Measurements from ENCODE around the gene OR5K3.

OR5K3 gene

GRCh38 chr3:98406034-98406433 lies 15.6 kb downstream of the OR5K3 start:
- H4K91ac ChIP-seq (ENCODE audit: low read depth, low read length, poor library complexity) = no peak overlapping the region
- no peaks in the 10 kb centered on the region for H3K4me1 ChIP-seq (ENCODE audit: control insufficient read depth in 2 of 2, insufficient read depth in 1 of 2, low read depth in 1 of 2, low read length in 2 of 2)
- no peak overlapping the region for H3K4ac ChIP-seq (ENCODE audit: low read length)
- no peak overlapping the region for H3K18ac ChIP-seq (ENCODE audit: low read length)
- H3K23ac ChIP-seq (ENCODE audit: low read depth, low read length, poor library complexity) = no peak overlapping the region
- no peak overlapping the region for H4K8ac ChIP-seq (ENCODE audit: low read depth, low read length)
- H3K4me3 ChIP-seq (ENCODE audit: low read length in 2 of 2) = no peak overlapping the region
- no peak overlapping the region for H2BK5ac ChIP-seq (ENCODE audit: low read length)
- no peak overlapping the region for H2AFZ ChIP-seq (ENCODE audit: low read length)
- H3K27me3 ChIP-seq (ENCODE audit: control insufficient read depth in 3 of 3, insufficient read depth in 3 of 3, low read depth in 1 of 3, low read length in 3 of 3) = no peaks in the 10 kb centered on the region
- no peak overlapping the region for H3K14ac ChIP-seq (ENCODE audit: low read length)
- H2BK120ac ChIP-seq (ENCODE audit: low read depth, low read length) = no peak overlapping the region
- no peaks in the 10 kb centered on the region for H3K36me3 ChIP-seq (replicated peaks in 1 of 2; ENCODE audit: control insufficient read depth in 2 of 2, insufficient read depth in 2 of 2, low read length in 2 of 2)
- no peak for DNase-seq (ENCODE audit: low spot score)
- H2AK5ac ChIP-seq (ENCODE audit: low read depth, low read length) = no peak overlapping the region
- H3K79me1 ChIP-seq (ENCODE audit: low read depth, low read length) = no peaks in the 10 kb centered on the region
- H3K4me2 ChIP-seq (ENCODE audit: insufficient read depth, low read length, poor library complexity, severe bottlenecking) = no peak overlapping the region
- H3K27ac ChIP-seq (replicated peaks; ENCODE audit: low read length) = no peak overlapping the region
- no peak overlapping the region for H3K9ac ChIP-seq (ENCODE audit: low read depth, low read length, poor library complexity)
- no peak overlapping the region for H2BK15ac ChIP-seq (ENCODE audit: low read length)
- no peak overlapping the region for H2BK12ac ChIP-seq (ENCODE audit: low read length)
- peaks cover 0 to 4% of the 10 kb centered on the region in 2 donors for H3K9me3 ChIP-seq (replicated peaks in 1 of 2; ENCODE audit: control insufficient read depth in 2 of 2, insufficient read depth in 1 of 2, low read depth in 1 of 2, low read length in 2 of 2)
- no CpG with 5 or more reads among the region's 2 CpGs for WGBS, 2 donors (ENCODE audit: extremely low coverage in 2 of 2, insufficient read length in 2 of 2, insufficient replicate concordance in 1 of 2)

- Histone ChIP-seq H3K4me2 (ENCODE audit: insufficient read depth, low read length, poor library complexity, severe bottlenecking) (no peak overlapping the region), H2BK5ac (ENCODE audit: low read length) (no peak overlapping the region), H4K8ac (ENCODE audit: low read depth, low read length) (no peak overlapping the region)
Observed at GRCh38 chr3:98432575-98432974, 42.1 kb downstream of the OR5K3 start.

GRCh38 chr3:98433764-98434163 lies 43.3 kb downstream of the OR5K3 start:
- no peak overlapping the region for H2BK5ac ChIP-seq (ENCODE audit: low read length)
- no CpG with 5 or more reads among the region's 2 CpGs for WGBS, 2 donors (ENCODE audit: extremely low coverage in 2 of 2, insufficient read length in 2 of 2, insufficient replicate concordance in 1 of 2)
- no peaks in the 10 kb centered on the region for H3K79me1 ChIP-seq (ENCODE audit: low read depth, low read length)
- H3K9ac ChIP-seq (ENCODE audit: low read depth, low read length, poor library complexity) = no peak overlapping the region
- DNase-seq (ENCODE audit: low spot score) = no peak
- no peak overlapping the region for H3K27ac ChIP-seq (replicated peaks; ENCODE audit: low read length)
- H3K4me1 ChIP-seq (ENCODE audit: control insufficient read depth in 2 of 2, insufficient read depth in 1 of 2, low read depth in 1 of 2, low read length in 2 of 2) = no peaks in the 10 kb centered on the region
- no peak overlapping the region for H2BK12ac ChIP-seq (ENCODE audit: low read length)
- no peaks in the 10 kb centered on the region for H3K36me3 ChIP-seq (replicated peaks in 1 of 2; ENCODE audit: control insufficient read depth in 2 of 2, insufficient read depth in 2 of 2, low read length in 2 of 2)
- H2AFZ ChIP-seq (ENCODE audit: low read length) = no peak overlapping the region
- H3K18ac ChIP-seq (ENCODE audit: low read length) = no peak overlapping the region
- no peak overlapping the region for H3K4me2 ChIP-seq (ENCODE audit: insufficient read depth, low read length, poor library complexity, severe bottlenecking)
- no peak overlapping the region for H3K4ac ChIP-seq (ENCODE audit: low read length)
- no peak overlapping the region for H2AK5ac ChIP-seq (ENCODE audit: low read depth, low read length)
- no peak overlapping the region for H3K4me3 ChIP-seq (ENCODE audit: low read length in 2 of 2)
- no peak overlapping the region for H4K8ac ChIP-seq (ENCODE audit: low read depth, low read length)
- no peaks in the 10 kb centered on the region for H3K27me3 ChIP-seq (ENCODE audit: control insufficient read depth in 3 of 3, insufficient read depth in 3 of 3, low read depth in 1 of 3, low read length in 3 of 3)
- H2BK15ac ChIP-seq (ENCODE audit: low read length) = no peak overlapping the region
- no peak overlapping the region for H3K14ac ChIP-seq (ENCODE audit: low read length)
- no peak overlapping the region for H3K23ac ChIP-seq (ENCODE audit: low read depth, low read length, poor library complexity)
- no peak overlapping the region for H2BK120ac ChIP-seq (ENCODE audit: low read depth, low read length)
- no peak overlapping the region for H4K91ac ChIP-seq (ENCODE audit: low read depth, low read length, poor library complexity)
- no peaks in the 10 kb centered on the region for H3K9me3 ChIP-seq (replicated peaks in 1 of 2; ENCODE audit: control insufficient read depth in 2 of 2, insufficient read depth in 1 of 2, low read depth in 1 of 2, low read length in 2 of 2)

More at GRCh38 chr3:98432575-98432974, 42.1 kb downstream of the OR5K3 start:
- Histone ChIP-seq H3K9ac (ENCODE audit: low read depth, low read length, poor library complexity) (no peak overlapping the region), H2AFZ (ENCODE audit: low read length) (no peak overlapping the region), H3K4ac (ENCODE audit: low read length) (no peak overlapping the region), H3K18ac (ENCODE audit: low read length) (no peak overlapping the region), H3K4me1 (ENCODE audit: control insufficient read depth in 2 of 2, insufficient read depth in 1 of 2, low read depth in 1 of 2, low read length in 2 of 2) (no peaks in the 10 kb centered on the region), H3K14ac (ENCODE audit: low read length) (no peak overlapping the region), H3K23ac (ENCODE audit: low read depth, low read length, poor library complexity) (no peak overlapping the region), H3K36me3 (replicated peaks in 1 of 2; ENCODE audit: control insufficient read depth in 2 of 2, insufficient read depth in 2 of 2, low read length in 2 of 2) (no peaks in the 10 kb centered on the region), H2BK15ac (ENCODE audit: low read length) (no peak overlapping the region), H3K9me3 (replicated peaks in 1 of 2; ENCODE audit: control insufficient read depth in 2 of 2, insufficient read depth in 1 of 2, low read depth in 1 of 2, low read length in 2 of 2) (peaks cover 0 to 2% of the 10 kb centered on the region in 2 donors), H2BK12ac (ENCODE audit: low read length) (no peak overlapping the region), H2BK120ac (ENCODE audit: low read depth, low read length) (no peak overlapping the region), H3K27ac (replicated peaks; ENCODE audit: low read length) (no peak overlapping the region), H3K79me1 (ENCODE audit: low read depth, low read length) (no peaks in the 10 kb centered on the region), H4K91ac (ENCODE audit: low read depth, low read length, poor library complexity) (no peak overlapping the region), H3K27me3 (ENCODE audit: control insufficient read depth in 3 of 3, insufficient read depth in 3 of 3, low read depth in 1 of 3, low read length in 3 of 3) (no peaks in the 10 kb centered on the region), H2AK5ac (ENCODE audit: low read depth, low read length) (no peak overlapping the region), H3K4me3 (ENCODE audit: low read length in 2 of 2) (no peak overlapping the region)
- no peak for DNase-seq (ENCODE audit: low spot score)

- Histone ChIP-seq H2BK5ac (ENCODE audit: low read length) (no peak overlapping the region), H3K18ac (ENCODE audit: low read length) (no peak overlapping the region), H3K79me1 (ENCODE audit: low read depth, low read length) (no peaks in the 10 kb centered on the region), H3K23ac (ENCODE audit: low read depth, low read length, poor library complexity) (no peak overlapping the region), H3K27me3 (ENCODE audit: control insufficient read depth in 3 of 3, insufficient read depth in 3 of 3, low read depth in 1 of 3, low read length in 3 of 3) (no peaks in the 10 kb centered on the region), H2BK12ac (ENCODE audit: low read length) (no peak overlapping the region), H2AK5ac (ENCODE audit: low read depth, low read length) (no peak overlapping the region), H3K9ac (ENCODE audit: low read depth, low read length, poor library complexity) (no peak overlapping the region), H2BK120ac (ENCODE audit: low read depth, low read length) (no peak overlapping the region), H2AFZ (ENCODE audit: low read length) (no peak overlapping the region), H4K91ac (ENCODE audit: low read depth, low read length, poor library complexity) (no peak overlapping the region), H3K4me3 (ENCODE audit: low read length in 2 of 2) (no peak overlapping the region), H2BK15ac (ENCODE audit: low read length) (no peak overlapping the region), H3K4me2 (ENCODE audit: insufficient read depth, low read length, poor library complexity, severe bottlenecking) (no peak overlapping the region), H4K8ac (ENCODE audit: low read depth, low read length) (no peak overlapping the region), H3K36me3 (replicated peaks in 1 of 2; ENCODE audit: control insufficient read depth in 2 of 2, insufficient read depth in 2 of 2, low read length in 2 of 2) (no peaks in the 10 kb centered on the region), H3K4me1 (ENCODE audit: control insufficient read depth in 2 of 2, insufficient read depth in 1 of 2, low read depth in 1 of 2, low read length in 2 of 2) (no peaks in the 10 kb centered on the region), H3K14ac (ENCODE audit: low read length) (no peak overlapping the region), H3K27ac (replicated peaks; ENCODE audit: low read length) (no peak overlapping the region), H3K9me3 (replicated peaks in 1 of 2; ENCODE audit: control insufficient read depth in 2 of 2, insufficient read depth in 1 of 2, low read depth in 1 of 2, low read length in 2 of 2) (no peaks in the 10 kb centered on the region), H3K4ac (ENCODE audit: low read length) (no peak overlapping the region)
- no peak for DNase-seq (ENCODE audit: low spot score)
- WGBS, 2 donors (ENCODE audit: extremely low coverage in 2 of 2, insufficient read length in 2 of 2, insufficient replicate concordance in 1 of 2) = no CpG with 5 or more reads among the region's 4 CpGs
Observed at GRCh38 chr3:98434412-98434811, 43.9 kb downstream of the OR5K3 start.

Measured in neuronal stem cell (in vitro differentiated cells).